Kidney (tissue), 14 donors: ENCODE data around the gene SIT1. TPM values are rescaled to one million over a fixed set of nuclear protein-coding genes. Genes with fewer than 3 reads are reported as not detected.
A peak's percentile ranks its signal among the peaks of the same experiment; 100 is the strongest.

Source experiments
- DNase-seq, 5 donors: peaks; one replicate each; pipeline ENCODE4 v3.0.0-alpha.2; 2013 to 2020
- FAIRE-seq: peaks from 2 replicates; lab custom pipeline; 2012; peaks lifted over from hg19 to GRCh38; lab: Jason Lieb, UNC
- H3K27ac ChIP-seq, 2 donors: one replicate each; pipeline ENCODE4 v1.7.0; 2013; ENCODE audit warnings: low read depth in 2 of 2, low read length in 2 of 2, inconsistent platforms in 1 of 2
- H3K27me3 ChIP-seq: one replicate; pipeline ENCODE4 v1.7.1; 2013; ENCODE audit warnings: low read length, inconsistent platforms; ENCODE audit not compliant: control insufficient read depth, insufficient read depth
- H3K36me3 ChIP-seq, 3 donors: one replicate each; pipeline versions ENCODE4 v1.7.0 to v1.7.1; 2013; ENCODE audit warnings: low read length in 3 of 3, control low read depth in 1 of 3, inconsistent platforms in 1 of 3; ENCODE audit not compliant: insufficient read depth in 3 of 3, control insufficient read depth in 2 of 3
- H3K4me1 ChIP-seq, 3 donors: one replicate each; pipeline versions ENCODE4 v1.7.0 to v1.7.1; 2013; ENCODE audit warnings: low read length in 3 of 3, inconsistent platforms in 1 of 3, low read depth in 1 of 3; ENCODE audit not compliant: control insufficient read depth in 2 of 3, insufficient read depth in 2 of 3
- H3K4me3 ChIP-seq, 3 donors: one replicate each; pipeline versions ENCODE4 v1.7.0 to v1.8.1; 2013; ENCODE audit warnings: low read length in 3 of 3, control low read depth in 1 of 3, inconsistent platforms in 1 of 3
- H3K9ac ChIP-seq, 3 donors: one replicate each; pipeline versions ENCODE4 v1.7.0 to v1.7.1; 2013; ENCODE audit warnings: low read length in 3 of 3, control low read depth in 1 of 3, inconsistent platforms in 1 of 3
- H3K9me3 ChIP-seq, 3 donors: one replicate each; pipeline versions ENCODE4 v1.7.0 to v1.7.1; 2013; ENCODE audit warnings: low read length in 3 of 3, control low read depth in 1 of 3, inconsistent platforms in 1 of 3; ENCODE audit not compliant: control insufficient read depth in 2 of 3, insufficient read depth in 1 of 3
- CTCF ChIP-seq: IDR thresholded peaks from 3 replicates; pipeline ENCODE4 v1.5.1; 2012; ENCODE audit warnings: mild to moderate bottlenecking, moderate library complexity, borderline replicate concordance; ENCODE audit not compliant: insufficient read depth; ENCODE audit errors: extremely low read depth
- intact Hi-C: fragments of 100-400 bp; cut with DNase I; formaldehyde crosslinking; loops from one replicate; pipeline ENCODE4 v1.11.1; 2022
- polyA plus RNA-seq: library from polyadenylated mRNA; stranded (reverse); fragments of 350-450 nt; fragmentation: Illumina TruSeq; extraction: RNeasy Lipid Tissue Mini Kit (QIAGEN cat#74804); gene quantifications from one replicate; pipeline ENCODE4 v1.2.3, GENCODE V29; 2014; ENCODE audit warnings: low read depth, low replicate concordance; ENCODE audit not compliant: insufficient read depth
- total RNA-seq: library from RNA; stranded (reverse); fragmentation: NEBNext Ultra II Directional; extraction: Animal tissue kit (Norgen Biotek cat#: 25700); gene quantifications from one replicate; pipeline ENCODE4 v1.2.1, GENCODE V29; 2021
- donor health status: control.
- donor health status: control.
- donor health status: control.
- donor health status: control.
- donor health status: control.
- donor health status: DM: yes; HTN: yes; CAD: no.
- donor health status: Normal renal cell carcinoma (clear cell type).

The SIT1 gene
- total and polyA plus RNA-seq, 2 donors from 2014 or later, result 0.32 to 3.1 TPM

- Histone ChIP-seq H3K4me1 (peaks cover 0 to 5% (median 0%) of the 10 kb centered on the region in 3 donors), H3K36me3 (peaks cover 0 to 2% (median 0%) of the 10 kb centered on the region in 3 donors), H3K9ac (no peak overlapping the region), H3K4me3 (no peak overlapping the region), H3K9me3 (no peaks in the 10 kb centered on the region), H3K27ac (no peak overlapping the region), H3K27me3 (no peaks in the 10 kb centered on the region)
- TF ChIP-seq CTCF, result no peak
- FAIRE-seq (no peak), DNase-seq (no peak)
- intact Hi-C loops, result no loop called here
Measured at GRCh38 chr9:35680331-35681105, 29.8 kb upstream of the SIT1 start.

GRCh38 chr9:35679766-35680330 is 29.1 kb upstream of the SIT1 start:
- H3K9ac ChIP-seq, result no peak overlapping the region
- TF ChIP-seq CTCF, result no peak
- H3K36me3 ChIP-seq, result no peaks in the 10 kb centered on the region
- DNase-seq, result peak in 1 of 5 donors; percentile 29
- H3K4me1 ChIP-seq, result peaks cover 0 to 3% (median 0%) of the 10 kb centered on the region in 3 donors
- no peaks in the 10 kb centered on the region for H3K9me3 ChIP-seq
- no peak for FAIRE-seq
- intact Hi-C loops, result no loop called here
- H3K27me3 ChIP-seq, result no peaks in the 10 kb centered on the region
- no peak overlapping the region for H3K27ac ChIP-seq
- H3K4me3 ChIP-seq, result no peak overlapping the region

GRCh38 chr9:35679091-35679490 is 28.4 kb upstream of the SIT1 start:
- peaks cover 0 to 3% (median 0%) of the 10 kb centered on the region in 3 donors for H3K4me1 ChIP-seq
- no peaks in the 10 kb centered on the region for H3K36me3 ChIP-seq
- peak in 1 of 5 donors; percentile 49 for DNase-seq
- H3K27ac ChIP-seq, result no peak overlapping the region
- no peaks in the 10 kb centered on the region for H3K9me3 ChIP-seq
- H3K4me3 ChIP-seq, result no peak overlapping the region
- intact Hi-C loops, result no loop called here
- FAIRE-seq, result no peak
- H3K9ac ChIP-seq, result no peak overlapping the region
- H3K27me3 ChIP-seq, result no peaks in the 10 kb centered on the region
- TF ChIP-seq CTCF, result no peak
